Skeletal muscle tissue (tissue), 4 donors: Measurements from ENCODE around the gene SAPCD2. TPM values are rescaled to one million over a fixed set of nuclear protein-coding genes. Genes with fewer than 3 reads are reported as not detected.

Experiments
- H3K27ac ChIP-seq: one replicate; pipeline ENCODE4 v1.7.0; 2013; ENCODE audit warnings: mild to moderate bottlenecking, low read depth, low read length, inconsistent platforms
- H3K27me3 ChIP-seq, 3 donors: one replicate each; pipeline ENCODE4 v1.7.0; 2013; ENCODE audit warnings: low read length in 3 of 3; ENCODE audit not compliant: control insufficient read depth in 3 of 3, insufficient read depth in 3 of 3
- H3K36me3 ChIP-seq, 3 donors: one replicate each; pipeline ENCODE4 v1.7.0; 2013; ENCODE audit warnings: low read length in 3 of 3; ENCODE audit not compliant: control insufficient read depth in 3 of 3, insufficient read depth in 3 of 3
- H3K4me1 ChIP-seq, 3 donors: one replicate each; pipeline ENCODE4 v1.7.0; 2013; ENCODE audit warnings: low read length in 3 of 3, mild to moderate bottlenecking in 3 of 3; ENCODE audit not compliant: control insufficient read depth in 3 of 3, insufficient read depth in 3 of 3
- H3K4me3 ChIP-seq, 3 donors: one replicate each; pipeline ENCODE4 v1.7.0; 2013; ENCODE audit warnings: low read length in 3 of 3
- H3K9ac ChIP-seq, 3 donors: one replicate each; pipeline ENCODE4 v1.7.0; 2013; ENCODE audit warnings: low read length in 3 of 3, mild to moderate bottlenecking in 3 of 3, moderate library complexity in 2 of 3, low read depth in 1 of 3
- H3K9me3 ChIP-seq, 3 donors: one replicate each; pipeline ENCODE4 v1.7.0; 2013; ENCODE audit warnings: low read length in 3 of 3; ENCODE audit not compliant: control insufficient read depth in 3 of 3
- total RNA-seq: library from RNA; depleted of rRNA; stranded (reverse); fragments of >200 nt; gene quantifications from one replicate; pipeline ENCODE4 v1.2.3, GENCODE V29; 2014
- donor health status: Osteomylitis.

The SAPCD2 gene
- total RNA-seq, 1 donor from 2014 or later: 1.0 TPM

- Histone ChIP-seq H3K4me3 (no peak overlapping the region), H3K9me3 (no peaks in the 10 kb centered on the region), H3K4me1 (peaks cover 11 to 30% (median 18%) of the 10 kb centered on the region in 3 donors), H3K27me3 (peaks cover 0 to 13% (median 3%) of the 10 kb centered on the region in 3 donors), H3K9ac (no peak overlapping the region), H3K36me3 (peaks cover 7 to 11% (median 10%) of the 10 kb centered on the region in 3 donors), H3K27ac (no peak overlapping the region)
Observed at GRCh38 chr9:137082222-137082924, 12.0 kb upstream of the SAPCD2 start.

- H3K9ac ChIP-seq: no peak overlapping the region
- peaks cover 0 to 13% (median 3%) of the 10 kb centered on the region in 3 donors for H3K27me3 ChIP-seq
- H3K36me3 ChIP-seq: peaks cover 7 to 11% (median 10%) of the 10 kb centered on the region in 3 donors
- no peak overlapping the region for H3K27ac ChIP-seq
- no peaks in the 10 kb centered on the region for H3K9me3 ChIP-seq
- no peak overlapping the region for H3K4me3 ChIP-seq
- peaks cover 7 to 23% (median 14%) of the 10 kb centered on the region in 3 donors for H3K4me1 ChIP-seq
Observed at GRCh38 chr9:137080260-137081122, 10.1 kb upstream of the SAPCD2 start.

- Histone ChIP-seq H3K4me3 (no peak overlapping the region), H3K27ac (no peak overlapping the region), H3K4me1 (peaks cover 6 to 23% (median 13%) of the 10 kb centered on the region in 3 donors), H3K9ac (no peak overlapping the region), H3K36me3 (peaks cover 7 to 11% (median 10%) of the 10 kb centered on the region in 3 donors), H3K9me3 (no peaks in the 10 kb centered on the region), H3K27me3 (peaks cover 0 to 13% (median 3%) of the 10 kb centered on the region in 3 donors)
Observed at GRCh38 chr9:137079401-137079787, 9.0 kb upstream of the SAPCD2 start.

GRCh38 chr9:137078701-137079400 is 8.5 kb upstream of the SAPCD2 start:
- Histone ChIP-seq H3K4me3 (peak overlapping the region in 2 of 3 donors; percentile 64 to 65), H3K9me3 (no peaks in the 10 kb centered on the region), H3K27ac (no peak overlapping the region), H3K27me3 (peaks cover 0 to 13% (median 3%) of the 10 kb centered on the region in 3 donors), H3K36me3 (peaks cover 7 to 11% (median 10%) of the 10 kb centered on the region in 3 donors), H3K9ac (no peak overlapping the region), H3K4me1 (peaks cover 6 to 23% (median 13%) of the 10 kb centered on the region in 3 donors)

- Histone ChIP-seq H3K4me1 (peaks cover 6 to 15% (median 13%) of the 10 kb centered on the region in 3 donors), H3K9me3 (no peaks in the 10 kb centered on the region), H3K27ac (no peak overlapping the region), H3K4me3 (peak overlapping the region; percentile 60 to 65 (median 64)), H3K36me3 (peaks cover 7 to 11% (median 10%) of the 10 kb centered on the region in 3 donors), H3K27me3 (peaks cover 0 to 13% (median 3%) of the 10 kb centered on the region in 3 donors), H3K9ac (peak overlapping the region in 2 of 3 donors; percentile 32 to 78)
Observed at GRCh38 chr9:137077758-137078693, 7.7 kb upstream of the SAPCD2 start.

- peaks cover 7 to 11% (median 9%) of the 10 kb centered on the region in 3 donors for H3K36me3 ChIP-seq
- H3K4me1 ChIP-seq: peaks cover 6 to 15% (median 13%) of the 10 kb centered on the region in 3 donors
- peak within 1 kb of the TSS; percentile 60 to 65 (median 64) for H3K4me3 ChIP-seq
- H3K9ac ChIP-seq: peak within 1 kb of the TSS in 2 of 3 donors; percentile 32 to 78
- H3K27me3 ChIP-seq: peaks cover 0 to 13% (median 3%) of the 10 kb centered on the region in 3 donors
- H3K9me3 ChIP-seq: no peaks in the 10 kb centered on the region
- H3K27ac ChIP-seq: peak within 1 kb of the TSS; percentile 36
Observed at GRCh38 chr9:137077010-137077747, 6.8 kb upstream of the SAPCD2 start, which contains the start of gene UAP1L1. UAP1L1 (plus strand) TSS chr9:137077517; CDS start chr9:137077533, 16 bp downstream.

- H3K9me3 ChIP-seq: no peaks in the 10 kb centered on the region
- peaks cover 0 to 13% (median 3%) of the 10 kb centered on the region in 3 donors for H3K27me3 ChIP-seq
- H3K27ac ChIP-seq: peak overlapping the region; percentile 36
- H3K4me1 ChIP-seq: peaks cover 6 to 15% (median 13%) of the 10 kb centered on the region in 3 donors
- H3K4me3 ChIP-seq: peak overlapping the region; percentile 7 to 49 (median 46)
- H3K9ac ChIP-seq: peak overlapping the region in 1 of 3 donors; percentile 54
- peaks cover 7 to 11% (median 7%) of the 10 kb centered on the region in 3 donors for H3K36me3 ChIP-seq
Observed at GRCh38 chr9:137076636-137077009, 6.3 kb upstream of the SAPCD2 start.

- Histone ChIP-seq H3K9me3 (no peaks in the 10 kb centered on the region), H3K27me3 (peaks cover 0 to 13% (median 3%) of the 10 kb centered on the region in 3 donors), H3K4me1 (peaks cover 14 to 24% (median 23%) of the 10 kb centered on the region in 3 donors), H3K4me3 (no peak overlapping the region), H3K9ac (no peak overlapping the region), H3K27ac (no peak overlapping the region), H3K36me3 (peaks cover 4 to 5% (median 5%) of the 10 kb centered on the region in 3 donors)
Observed at GRCh38 chr9:137075275-137075775, 5.0 kb upstream of the SAPCD2 start.
